GM18861 (cell line): ENCODE results near the gene CHIA.

Experiments
- ATAC-seq: cut with Tn5 transposase; IDR thresholded peaks from one replicate; pipeline ENCODE4 v1.9.1; 2021; ENCODE audit not compliant: unreplicated experiment

Gene CHIA

GRCh38 chr1:111361761-111362160, 71.1 kb downstream of the CHIA start:
- ATAC-seq = no peak

GRCh38 chr1:111364690-111365089, 74.0 kb downstream of the CHIA start:
- no peak for ATAC-seq

GRCh38 chr1:111366256-111366655, 75.6 kb downstream of the CHIA start:
- ATAC-seq = no peak

- ATAC-seq = no peak
Observed at GRCh38 chr1:111369177-111369576, 78.5 kb downstream of the CHIA start.

DNA sequence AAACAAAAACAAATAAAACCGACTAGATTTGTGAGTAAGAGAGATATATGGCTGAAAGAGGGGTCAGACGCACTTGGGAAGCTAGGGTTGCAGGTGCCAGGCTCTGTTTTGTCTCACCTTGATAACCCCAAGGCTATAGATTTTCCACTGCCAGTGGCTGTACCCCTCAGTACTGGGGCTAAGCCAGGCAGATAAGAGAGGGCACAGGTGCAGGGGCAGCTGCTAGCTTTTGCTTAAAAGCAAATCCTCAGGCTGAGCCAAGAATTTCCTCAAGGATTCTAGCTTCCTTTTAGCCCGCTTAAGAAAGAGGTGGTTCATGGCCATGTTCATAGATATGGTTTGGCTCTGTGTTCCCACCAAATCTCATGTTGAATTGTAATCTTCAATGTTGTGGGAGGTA, 79.0 kb downstream of the CHIA start:
- no peak for ATAC-seq
